ENCODE results near the gene R3HDM2. TPM values are rescaled to one million over a fixed set of nuclear protein-coding genes. Genes with fewer than 3 reads are reported as not detected.
A peak's percentile ranks its signal among the peaks of the same experiment; 100 is the strongest.

Gene R3HDM2
- total and polyA plus RNA-seq, 2 of the 13 experiments (the other 11 are each of a cell fraction or from before 2014, with no cell fraction given): 11.1 to 23.5 TPM

- no peak for TF ChIP-seq ELK4 (CRISPR knock-in tag; IDR thresholded peaks at IDR 0.05; ENCODE audit: borderline replicate concordance)
- TF ChIP-seq TCF12 (IDR thresholded peaks at IDR 0.05): no peak
- TF ChIP-seq TCF12 (CRISPR knock-in tag; IDR thresholded peaks at IDR 0.05): no peak
- TF ChIP-seq FOSL1 (CRISPR knock-in tag; IDR thresholded peaks at IDR 0.05; ENCODE audit: borderline replicate concordance): peak; percentile 86
- TF ChIP-seq ETV5 (CRISPR knock-in tag; IDR thresholded peaks at IDR 0.05; ENCODE audit: borderline replicate concordance): peak; percentile 48; the same call in 1 of the 2 replicates
- peak; percentile 89 for TF ChIP-seq TFE3 (CRISPR knock-in tag; IDR thresholded peaks at IDR 0.05)
- TF ChIP-seq ZNF646 (CRISPR knock-in tag; IDR thresholded peaks at IDR 0.05): no peak
- TF ChIP-seq ZNF430 (CRISPR knock-in tag; IDR thresholded peaks at IDR 0.05): no peak
- no peak for TF ChIP-seq KIAA2018 (CRISPR knock-in tag; IDR thresholded peaks at IDR 0.05; ENCODE audit: borderline replicate concordance)
- TF ChIP-seq MLLT10 (CRISPR knock-in tag; IDR thresholded peaks at IDR 0.05): no peak
These were observed 150.4 kb downstream of the R3HDM2 start (continued) for GRCh38 chr12:57280211-57281062.
